Measurements from ENCODE around the gene RTP2. TPM values are rescaled to one million over a fixed set of nuclear protein-coding genes. Genes with fewer than 3 reads are reported as not detected.

RTP2 gene
- total and polyA plus RNA-seq, 2 donors (not counting 1 experiment from before 2014, with no cell fraction given): not detected

- intact Hi-C loops (cut with micrococcal nuclease): no loop called here
- no peak overlapping the region for H2AFZ ChIP-seq (ENCODE audit: insufficient read depth, low read depth, low read length, poor library complexity, severe bottlenecking)
- no peaks in the 10 kb centered on the region for H3K79me2 ChIP-seq (ENCODE audit: control insufficient read depth, insufficient read depth, low read length)
- H3K27ac Mint-ChIP-seq: no peak overlapping the region
- H3K9me3 ChIP-seq (ENCODE audit: control extremely low read depth in 1 of 3, control insufficient read depth in 2 of 3, insufficient read depth in 1 of 3, low read length in 2 of 3): no peaks in the 10 kb centered on the region
- no peak overlapping the region for H3K4me2 ChIP-seq (replicated peaks; ENCODE audit: low read depth, low read length, poor library complexity, severe bottlenecking)
- ChIA-PET POLR2A (no interaction called here), CTCF (interaction anchor here (0.6 to 1.4 kb wide), 4 partner anchors 12 to 391 kb away, joined by 3 to 5 read pairs (median 4); no protein-coding TSS in a partner anchor)
- ATAC-seq (ENCODE audit: low read depth): no peak
- no peaks in the 10 kb centered on the region for H3K27me3 ChIP-seq (replicated peaks in 1 of 4; ENCODE audit: control extremely low read depth in 1 of 4, control insufficient read depth in 3 of 4, insufficient read depth in 4 of 4, low read length in 3 of 4)
- no peaks in the 10 kb centered on the region for H3K36me3 ChIP-seq (replicated peaks in 1 of 2; ENCODE audit: control extremely low read depth in 1 of 2, control insufficient read depth in 1 of 2, extremely low read depth in 1 of 2, insufficient read depth in 2 of 2, low read length in 1 of 2)
- no peak overlapping the region for H3K4me3 ChIP-seq (ENCODE audit: control extremely low read depth in 1 of 5, extremely low read depth in 1 of 5, insufficient read depth in 1 of 5, low read depth in 2 of 5, low read length in 4 of 5)
- no peaks in the 10 kb centered on the region for H3K27me3 Mint-ChIP-seq
- no peak overlapping the region for H3K4me3 Mint-ChIP-seq
- no peaks in the 10 kb centered on the region for H3K4me1 Mint-ChIP-seq
- H3K27ac ChIP-seq (ENCODE audit: low read length in 2 of 2): no peak overlapping the region
- no peak overlapping the region for H3K9ac ChIP-seq (ENCODE audit: low read length)
- no peaks in the 10 kb centered on the region for H4K20me1 ChIP-seq (ENCODE audit: control insufficient read depth, insufficient read depth, low read length, poor library complexity, severe bottlenecking)
- no peak for DNase-seq
- no peak for TF ChIP-seq CTCF (IDR thresholded peaks at IDR 0.05)
- TF ChIP-seq EZH2 (IDR thresholded peaks at IDR 0.05; ENCODE audit: borderline replicate concordance, insufficient read depth, low read depth, low read length, poor library complexity, severe bottlenecking): no peak
- H3K9me3 Mint-ChIP-seq (ENCODE audit: insufficient read depth): no peaks in the 10 kb centered on the region
- H3K4me1 ChIP-seq (ENCODE audit: control insufficient read depth in 2 of 2, insufficient read depth in 2 of 2, low read length in 2 of 2): no peaks in the 10 kb centered on the region
Measured at GRCh38 chr3:187708696-187709095, 6.3 kb upstream of the RTP2 start.

- H3K4me3 Mint-ChIP-seq: no peak overlapping the region
- H3K9me3 Mint-ChIP-seq (ENCODE audit: insufficient read depth): no peaks in the 10 kb centered on the region
- TF ChIP-seq EZH2 (IDR thresholded peaks at IDR 0.05; ENCODE audit: borderline replicate concordance, insufficient read depth, low read depth, low read length, poor library complexity, severe bottlenecking) (no peak), CTCF (IDR thresholded peaks at IDR 0.05) (no peak)
- no peak for ATAC-seq (ENCODE audit: low read depth)
- Histone ChIP-seq H2AFZ (ENCODE audit: insufficient read depth, low read depth, low read length, poor library complexity, severe bottlenecking) (no peak overlapping the region), H3K27ac (ENCODE audit: low read length in 2 of 2) (no peak overlapping the region), H3K9me3 (ENCODE audit: control extremely low read depth in 1 of 3, control insufficient read depth in 2 of 3, insufficient read depth in 1 of 3, low read length in 2 of 3) (no peaks in the 10 kb centered on the region), H3K27me3 (replicated peaks in 1 of 4; ENCODE audit: control extremely low read depth in 1 of 4, control insufficient read depth in 3 of 4, insufficient read depth in 4 of 4, low read length in 3 of 4) (no peaks in the 10 kb centered on the region), H4K20me1 (ENCODE audit: control insufficient read depth, insufficient read depth, low read length, poor library complexity, severe bottlenecking) (no peaks in the 10 kb centered on the region), H3K9ac (ENCODE audit: low read length) (no peak overlapping the region), H3K79me2 (ENCODE audit: control insufficient read depth, insufficient read depth, low read length) (no peaks in the 10 kb centered on the region), H3K36me3 (replicated peaks in 1 of 2; ENCODE audit: control extremely low read depth in 1 of 2, control insufficient read depth in 1 of 2, extremely low read depth in 1 of 2, insufficient read depth in 2 of 2, low read length in 1 of 2) (no peaks in the 10 kb centered on the region), H3K4me2 (replicated peaks; ENCODE audit: low read depth, low read length, poor library complexity, severe bottlenecking) (no peak overlapping the region), H3K4me1 (ENCODE audit: control insufficient read depth in 2 of 2, insufficient read depth in 2 of 2, low read length in 2 of 2) (no peaks in the 10 kb centered on the region), H3K4me3 (ENCODE audit: control extremely low read depth in 1 of 5, extremely low read depth in 1 of 5, insufficient read depth in 1 of 5, low read depth in 2 of 5, low read length in 4 of 5) (no peak overlapping the region)
- 86% methylated on average over 2 of the region's 2 CpGs for WGBS (ENCODE audit: insufficient coverage)
- H3K27me3 Mint-ChIP-seq: no peaks in the 10 kb centered on the region
- ChIA-PET CTCF (interaction anchor here (0.7 to 7.9 kb wide), 2 partner anchors 7 to 387 kb away, joined by 3 to 38 read pairs; no protein-coding TSS in a partner anchor), POLR2A (no interaction called here)
- intact Hi-C loops (cut with micrococcal nuclease): no loop called here
- DNase-seq: no peak
- H3K27ac Mint-ChIP-seq: no peak overlapping the region
- H3K4me1 Mint-ChIP-seq: no peaks in the 10 kb centered on the region
Measured at GRCh38 chr3:187706971-187707370, 4.6 kb upstream of the RTP2 start.

All from B cell (primary cell).